ENCODE results near the gene UPF3A. TPM values are rescaled to one million over a fixed set of nuclear protein-coding genes. Genes with fewer than 3 reads are reported as not detected.
"Not testable (repeated sequence)": the region's sequence is repeated elsewhere in the genome, so short reads cannot be mapped to it uniquely, and the experiment has no call there.

The UPF3A gene
- total RNA-seq = 10 to 100 TPM; 42.2 to 76.8 TPM

GRCh38 chr13:114281351-114282040 is at the start of gene UPF3A:
Gene UPF3A, plus strand, starts transcription at chr13:114281601. Its CDS starts 39 bp downstream, at chr13:114281640.
- no peaks in the 10 kb centered on the region for H3K9me3 Mint-ChIP-seq
- H3K36me3 Mint-ChIP-seq = peaks cover 24 to 36% of the 10 kb centered on the region in 2 donors
- peak within 1 kb of the TSS; percentile 96 to 98 for H3K27ac Mint-ChIP-seq
- DNase-seq (ENCODE audit: low spot score in 2 of 2) (peak; percentile 86 to 96), ATAC-seq (peak; percentile 85 to 90)

- ATAC-seq (no peak), DNase-seq (ENCODE audit: low spot score in 2 of 2) (no peak)
- peaks cover 0 to 4% of the 10 kb centered on the region in 2 donors for H3K9me3 Mint-ChIP-seq
- no peak overlapping the region for H3K27ac Mint-ChIP-seq
- peaks cover 7 to 15% of the 10 kb centered on the region in 2 donors for H3K36me3 Mint-ChIP-seq
Observed at GRCh38 chr13:114231886-114232285, 49.5 kb upstream of the UPF3A start.

- Mint-ChIP-seq H3K9me3 (peaks cover 0 to 4% of the 10 kb centered on the region in 2 donors), H3K27ac (peak overlapping the region; percentile 78 to 85), H3K36me3 (peaks cover 23 to 28% of the 10 kb centered on the region in 2 donors)
- ATAC-seq = no peak
- no peak for DNase-seq (ENCODE audit: low spot score in 2 of 2)
Observed at GRCh38 chr13:114234266-114234644, 47.1 kb upstream of the UPF3A start.

GRCh38 chr13:114234645-114235421 is 46.6 kb upstream of the UPF3A start, which contains the start of gene CDC16:
Gene CDC16, plus strand, starts transcription at chr13:114234897. Its CDS starts 188 bp downstream, at chr13:114235085.
- DNase-seq (ENCODE audit: low spot score in 2 of 2) (peak; percentile 82 to 88), ATAC-seq (peak; percentile 94 to 95)
- H3K9me3 Mint-ChIP-seq = peaks cover 0 to 4% of the 10 kb centered on the region in 2 donors
- H3K27ac Mint-ChIP-seq = peak within 1 kb of the TSS; percentile 85 to 92
- peaks cover 28 to 29% of the 10 kb centered on the region in 2 donors for H3K36me3 Mint-ChIP-seq

GRCh38 chr13:114235697-114236096 is 45.7 kb upstream of the UPF3A start:
- ATAC-seq (no peak), DNase-seq (ENCODE audit: low spot score in 2 of 2) (no peak)
- Mint-ChIP-seq H3K36me3 (peaks cover 28 to 29% of the 10 kb centered on the region in 2 donors), H3K9me3 (peaks cover 0 to 4% of the 10 kb centered on the region in 2 donors), H3K27ac (peak overlapping the region; percentile 85 to 92)

- H3K36me3 Mint-ChIP-seq = peaks cover 28 to 31% of the 10 kb centered on the region in 2 donors
- peak overlapping the region; percentile 85 to 92 for H3K27ac Mint-ChIP-seq
- ATAC-seq = no peak
- no peak for DNase-seq (ENCODE audit: low spot score in 2 of 2)
- H3K9me3 Mint-ChIP-seq = peaks cover 0 to 4% of the 10 kb centered on the region in 2 donors
Observed at GRCh38 chr13:114236227-114236626, 45.2 kb upstream of the UPF3A start.

GRCh38 chr13:114237415-114238112 is 43.8 kb upstream of the UPF3A start:
- peaks cover 28 to 41% of the 10 kb centered on the region in 2 donors for H3K36me3 Mint-ChIP-seq
- H3K27ac Mint-ChIP-seq = peak overlapping the region; percentile 6 to 30
- no peak for DNase-seq (ENCODE audit: low spot score in 2 of 2)
- no peak for ATAC-seq
- H3K9me3 Mint-ChIP-seq = peaks cover 0 to 4% of the 10 kb centered on the region in 2 donors

GRCh38 chr13:114241918-114242317 is 39.5 kb upstream of the UPF3A start:
- DNase-seq (ENCODE audit: low spot score in 2 of 2) = no peak

GRCh38 chr13:114243971-114244370 is 37.4 kb upstream of the UPF3A start:
- peak overlapping the region in 1 of 2 donors; percentile 85 for H3K27ac Mint-ChIP-seq
- DNase-seq (ENCODE audit: low spot score in 2 of 2) (no peak), ATAC-seq (no peak)
- no peaks in the 10 kb centered on the region for H3K9me3 Mint-ChIP-seq
- H3K36me3 Mint-ChIP-seq = peaks cover 8 to 34% of the 10 kb centered on the region in 2 donors

More at GRCh38 chr13:114241918-114242317, 39.5 kb upstream of the UPF3A start:
- ATAC-seq = no peak
- H3K27ac Mint-ChIP-seq = no peak overlapping the region
- H3K9me3 Mint-ChIP-seq = no peaks in the 10 kb centered on the region
- H3K36me3 Mint-ChIP-seq = peaks cover 19 to 47% of the 10 kb centered on the region in 2 donors

GRCh38 chr13:114244637-114245036 is 36.8 kb upstream of the UPF3A start:
- H3K27ac Mint-ChIP-seq = no peak overlapping the region
- peaks cover 5 to 28% of the 10 kb centered on the region in 2 donors for H3K36me3 Mint-ChIP-seq
- no peak for ATAC-seq
- DNase-seq (ENCODE audit: low spot score in 2 of 2) = no peak
- H3K9me3 Mint-ChIP-seq = no peaks in the 10 kb centered on the region

- H3K36me3 Mint-ChIP-seq = peaks cover 5 to 22% of the 10 kb centered on the region in 2 donors
- H3K9me3 Mint-ChIP-seq = no peaks in the 10 kb centered on the region
- no peak for ATAC-seq
- DNase-seq (ENCODE audit: low spot score in 2 of 2) = no peak
- H3K27ac Mint-ChIP-seq = no peak overlapping the region
Observed at GRCh38 chr13:114248011-114248410, 33.4 kb upstream of the UPF3A start.

- no peak for ATAC-seq
- DNase-seq (ENCODE audit: low spot score in 2 of 2) = no peak
- H3K36me3 Mint-ChIP-seq = peaks cover 5 to 13% of the 10 kb centered on the region in 2 donors
- H3K9me3 Mint-ChIP-seq = no peaks in the 10 kb centered on the region
- no peak overlapping the region for H3K27ac Mint-ChIP-seq
Observed at GRCh38 chr13:114249077-114249476, 32.3 kb upstream of the UPF3A start.

- not testable (repeated sequence) for ATAC-seq; H3K9me3 Mint-ChIP-seq; DNase-seq (ENCODE audit: low spot score in 2 of 2); H3K27ac Mint-ChIP-seq
- peaks cover 11 to 19% of the 10 kb centered on the region in 2 donors for H3K36me3 Mint-ChIP-seq
Observed at GRCh38 chr13:114251639-114252440, 29.6 kb upstream of the UPF3A start.

GRCh38 chr13:114256547-114256946 is 24.9 kb upstream of the UPF3A start:
- peaks cover 21 to 24% of the 10 kb centered on the region in 2 donors for H3K36me3 Mint-ChIP-seq
- no peaks in the 10 kb centered on the region for H3K9me3 Mint-ChIP-seq
- ATAC-seq (no peak), DNase-seq (ENCODE audit: low spot score in 2 of 2) (no peak)
- peak overlapping the region in 1 of 2 donors; percentile 45 for H3K27ac Mint-ChIP-seq

- peaks cover 23 to 24% of the 10 kb centered on the region in 2 donors for H3K36me3 Mint-ChIP-seq
Observed at GRCh38 chr13:114257014-114257413, 24.4 kb upstream of the UPF3A start.

GRCh38 chr13:114258589-114258988 is 22.8 kb upstream of the UPF3A start:
- DNase-seq (ENCODE audit: low spot score in 2 of 2) (no peak), ATAC-seq (no peak)
- H3K9me3 Mint-ChIP-seq = no peaks in the 10 kb centered on the region
- peaks cover 26 to 35% of the 10 kb centered on the region in 2 donors for H3K36me3 Mint-ChIP-seq
- H3K27ac Mint-ChIP-seq = no peak overlapping the region

More at GRCh38 chr13:114257014-114257413, 24.4 kb upstream of the UPF3A start:
- Mint-ChIP-seq H3K27ac (peak overlapping the region in 1 of 2 donors; percentile 47), H3K9me3 (no peaks in the 10 kb centered on the region)
- ATAC-seq (no peak), DNase-seq (ENCODE audit: low spot score in 2 of 2) (no peak)

All from activated naive CD4-positive, alpha-beta T cell treated with anti-CD3 and anti-CD28 coated beads, Interleukin-2, amount 50 U/mL, for 72 hours (primary cell).